Pancreas (tissue), 10 donors: ENCODE measurements around the gene OSBPL6. TPM values are rescaled to one million over a fixed set of nuclear protein-coding genes. Genes with fewer than 3 reads are reported as not detected.
A peak's percentile ranks its signal among the peaks of the same experiment; 100 is the strongest.

Experiments
- ATAC-seq, 4 donors: fragments of 200-7000 bp; cut with Tn5 transposase; one replicate each; pipeline versions ENCODE4 v1.8.0 to v1.9.1; 2020; ENCODE audit warnings: mild to moderate bottlenecking in 4 of 4, moderate library complexity in 4 of 4
- DNase-seq, 6 donors: peaks; one replicate each; pipeline ENCODE4 v3.0.0-alpha.2; 2020
- FAIRE-seq: peaks from 2 replicates; lab custom pipeline; 2012; peaks lifted over from hg19 to GRCh38; lab: Jason Lieb, UNC
- H3K27ac ChIP-seq, 4 donors: fragments of 200-600 bp; sonication (generic); 1 replicate in 3 of 4; 2 replicates in 1 of 4; pipeline versions ENCODE4 v1.5.0 to v1.8.0; 2020
- H3K27me3 ChIP-seq, 4 donors: fragments of 200-600 bp; one replicate each; pipeline ENCODE4 v1.8.0; 2021
- H3K36me3 ChIP-seq, 3 donors: fragments of 200-600 bp; sonication (generic) in 1 of 3; one replicate each; pipeline versions ENCODE4 v1.5.0 to v1.8.0; 2020 to 2021
- H3K4me1 ChIP-seq, 3 donors: fragments of 200-600 bp; one replicate each; pipeline ENCODE4 v1.8.0; 2021
- H3K4me3 ChIP-seq, 4 donors: fragments of 200-600 bp; sonication (generic) in 2 of 4; one replicate each; pipeline versions ENCODE4 v1.5.0 to v1.8.0; 2020 to 2021
- H3K9me3 ChIP-seq, 4 donors: fragments of 200-600 bp; one replicate each; pipeline ENCODE4 v1.8.0; 2021
- WGBS, 2 donors: extraction: QIAGEN DNeasy Blood & Tissue Kit; methylation state at CpG; one replicate each; pipeline ENCODE4 v1.1.7; 2013; 5-methylcytosine and 5-hydroxymethylcytosine counted together
- intact Hi-C, 3 donors: fragments of 100-400 bp; cut with DNase I; formaldehyde crosslinking; loops; one replicate each; pipeline versions ENCODE4 v1.11.1 to v1.14.2; 2022
- polyA plus RNA-seq, 2 donors: library from polyadenylated mRNA; stranded (reverse); fragments of 200-250 nt; gene quantifications; one replicate each; pipeline ENCODE4 v1.2.3, GENCODE V29; 2013
- total RNA-seq, 6 donors: library from RNA; stranded (reverse); fragmentation: NEBNext Ultra II Directional in 4 of 6; extraction: Animal tissue kit (Norgen Biotek cat#: 25700) in 4 of 6; gene quantifications; one replicate each; pipeline versions ENCODE4 v1.2.1 to v1.2.4, GENCODE V29; 2021 to 2023
- TF ChIP-seq, protein P1 (sequence below), 4 donors: fragments of 200-600 bp; sonication (generic) in 3 of 4; IDR thresholded peaks; one replicate each; pipeline versions ENCODE4 v1.5.0 to v1.8.0; 2021; ENCODE audit warnings: antibody characterized with exemption in 4 of 4
- donor health status: healthy with polysubstance abuse.
- donor health status: DM: no; HTN: no; CAD: no; lungs with moderate emphysema.
- donor health status: DM: no; HTN: no; CAD: no.
- donor health status: control.
- donor health status: control.
- donor health status: Bipolar disorder and iron deficiency.
- donor health status: DM: yes; HTN: yes; CAD: no.
- donor health status: DM: no; HTN: no; CAD: no.
- donor health status: DM: no; HTN: no; CAD: no.
- donor health status: DM: yes; HTN: yes; CAD: no.

OSBPL6 gene
- total and polyA plus RNA-seq, 8 donors = 0.30 to 1.4 (median 0.79) TPM

GRCh38 chr2:178330175-178331017 is 136.1 kb downstream of the OSBPL6 start:
- TF ChIP-seq, protein P1, sequence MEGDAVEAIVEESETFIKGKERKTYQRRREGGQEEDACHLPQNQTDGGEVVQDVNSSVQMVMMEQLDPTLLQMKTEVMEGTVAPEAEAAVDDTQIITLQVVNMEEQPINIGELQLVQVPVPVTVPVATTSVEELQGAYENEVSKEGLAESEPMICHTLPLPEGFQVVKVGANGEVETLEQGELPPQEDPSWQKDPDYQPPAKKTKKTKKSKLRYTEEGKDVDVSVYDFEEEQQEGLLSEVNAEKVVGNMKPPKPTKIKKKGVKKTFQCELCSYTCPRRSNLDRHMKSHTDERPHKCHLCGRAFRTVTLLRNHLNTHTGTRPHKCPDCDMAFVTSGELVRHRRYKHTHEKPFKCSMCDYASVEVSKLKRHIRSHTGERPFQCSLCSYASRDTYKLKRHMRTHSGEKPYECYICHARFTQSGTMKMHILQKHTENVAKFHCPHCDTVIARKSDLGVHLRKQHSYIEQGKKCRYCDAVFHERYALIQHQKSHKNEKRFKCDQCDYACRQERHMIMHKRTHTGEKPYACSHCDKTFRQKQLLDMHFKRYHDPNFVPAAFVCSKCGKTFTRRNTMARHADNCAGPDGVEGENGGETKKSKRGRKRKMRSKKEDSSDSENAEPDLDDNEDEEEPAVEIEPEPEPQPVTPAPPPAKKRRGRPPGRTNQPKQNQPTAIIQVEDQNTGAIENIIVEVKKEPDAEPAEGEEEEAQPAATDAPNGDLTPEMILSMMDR (IDR thresholded peaks at IDR 0.05) = no peak
- no peak overlapping the region for H3K4me3 ChIP-seq
- no peaks in the 10 kb centered on the region for H3K27me3 ChIP-seq
- ATAC-seq = no peak
- 89 to 91% methylated on average over 8 of the region's 8 CpGs for WGBS, 2 donors
- no peaks in the 10 kb centered on the region for H3K9me3 ChIP-seq
- DNase-seq = no peak
- FAIRE-seq = no peak
- no peaks in the 10 kb centered on the region for H3K36me3 ChIP-seq
- H3K27ac ChIP-seq = no peak overlapping the region
- intact Hi-C loops = no loop called here
- H3K4me1 ChIP-seq = peaks cover 0 to 5% (median 0%) of the 10 kb centered on the region in 3 donors

DNA sequence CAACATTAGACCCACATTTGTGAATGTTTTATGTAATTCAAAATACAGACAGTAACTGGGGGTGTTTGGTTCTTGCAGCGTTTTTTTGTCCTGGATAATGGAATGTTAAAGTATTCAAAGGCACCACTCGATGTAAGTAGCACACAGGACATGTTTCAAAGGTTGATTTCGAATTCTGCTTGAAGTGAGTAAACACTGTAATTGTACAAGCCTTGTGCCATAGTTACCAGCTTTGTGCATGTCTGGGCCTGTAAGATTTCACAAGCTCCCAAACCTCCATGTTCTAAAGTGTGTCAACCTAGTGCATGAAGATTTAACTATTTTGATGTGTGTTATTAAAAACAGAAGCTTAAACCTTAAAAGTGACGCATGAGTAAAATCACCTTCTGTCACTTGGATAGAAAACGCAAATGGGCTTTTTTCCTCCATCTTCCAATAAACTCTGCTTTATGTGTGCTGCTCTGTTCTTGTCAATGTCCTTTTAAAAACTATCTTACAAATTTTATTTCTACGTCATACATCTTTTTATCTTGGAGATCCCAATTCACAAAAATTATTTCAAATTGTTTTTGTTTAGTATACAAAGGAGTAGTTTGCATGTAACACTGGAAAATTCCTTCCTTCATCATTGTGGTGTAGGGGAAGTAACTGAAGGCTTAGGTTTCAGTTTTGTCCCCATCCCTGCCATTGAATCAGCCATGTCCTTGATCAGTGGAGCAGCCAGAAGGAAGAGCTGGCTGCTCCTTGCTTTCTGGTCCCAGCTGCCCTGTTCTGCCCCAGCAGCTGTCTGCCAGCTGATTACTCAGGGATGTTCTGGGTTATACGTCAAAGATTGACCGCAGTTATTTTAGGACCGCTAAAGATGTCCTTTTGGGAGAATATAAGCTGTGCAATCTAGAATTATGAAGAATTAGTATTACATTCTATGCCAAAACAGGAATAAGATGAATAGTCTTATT is 137.4 kb downstream of the OSBPL6 start:
- intact Hi-C loops = no loop called here
- FAIRE-seq (no peak), DNase-seq (no peak), ATAC-seq (no peak)
- Histone ChIP-seq H3K4me1 (peaks cover 0 to 5% (median 0%) of the 10 kb centered on the region in 3 donors), H3K27me3 (no peaks in the 10 kb centered on the region), H3K9me3 (no peaks in the 10 kb centered on the region), H3K27ac (no peak overlapping the region), H3K4me3 (no peak overlapping the region), H3K36me3 (no peaks in the 10 kb centered on the region)
- WGBS, 2 donors = 87 to 95% methylated on average over 9 of the region's 9 CpGs
- TF ChIP-seq, protein P1 (IDR thresholded peaks at IDR 0.05) = no peak

GRCh38 chr2:178333851-178334250 is 139.5 kb downstream of the OSBPL6 start:
- Histone ChIP-seq H3K27me3 (no peaks in the 10 kb centered on the region), H3K27ac (no peak overlapping the region), H3K9me3 (no peaks in the 10 kb centered on the region), H3K4me1 (peaks cover 0 to 5% (median 0%) of the 10 kb centered on the region in 3 donors), H3K4me3 (no peak overlapping the region), H3K36me3 (no peaks in the 10 kb centered on the region)
- TF ChIP-seq, protein P1 (IDR thresholded peaks at IDR 0.05) = no peak
- intact Hi-C loops = no loop called here
- FAIRE-seq (no peak), ATAC-seq (peak in 3 of 4 donors; percentile 27 to 66 (median 65)), DNase-seq (no peak)
- 30 to 33% methylated on average over 3 of the region's 3 CpGs for WGBS, 2 donors

DNA sequence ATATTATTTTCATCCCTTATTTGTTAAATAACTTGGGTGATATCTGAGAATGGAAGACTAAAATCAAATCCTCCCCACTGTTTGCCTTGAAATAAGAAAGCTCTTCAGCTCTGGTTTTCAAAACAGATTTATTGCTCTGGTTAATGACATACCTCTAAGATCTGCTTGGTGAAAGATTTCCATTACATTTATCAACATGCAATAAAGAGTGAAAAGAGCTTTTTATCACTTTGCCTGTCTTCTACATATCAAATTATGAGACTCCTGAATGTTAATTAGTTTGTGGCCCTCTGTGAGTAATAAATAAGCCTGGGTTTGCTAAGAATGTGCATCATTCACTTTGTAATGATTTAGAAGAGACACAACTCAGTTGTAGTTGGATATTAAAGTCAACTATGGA is 140.9 kb downstream of the OSBPL6 start:
- TF ChIP-seq, protein P1 (IDR thresholded peaks at IDR 0.05) = no peak
- FAIRE-seq (no peak), ATAC-seq (no peak), DNase-seq (no peak)
- intact Hi-C loops = no loop called here
- H3K27me3 ChIP-seq = no peaks in the 10 kb centered on the region
- H3K9me3 ChIP-seq = no peaks in the 10 kb centered on the region
- no peak overlapping the region for H3K4me3 ChIP-seq
- H3K36me3 ChIP-seq = no peaks in the 10 kb centered on the region
- peaks cover 0 to 5% (median 0%) of the 10 kb centered on the region in 3 donors for H3K4me1 ChIP-seq
- H3K27ac ChIP-seq = no peak overlapping the region
